Stimulated activated CD4-positive, alpha-beta T cell treated with anti-CD3 and anti-CD28 coated beads, Interleukin-4, amount 100 ng/mL, for 4 hours (primary cell): ENCODE data around the gene PABPC1L2A.
"Not testable (repeated sequence)": the region's sequence is repeated elsewhere in the genome, so short reads cannot be mapped to it uniquely, and the experiment has no call there.

Source experiments
- DNase-seq, 2 experiments: peaks; one replicate each; pipeline ENCODE4 v3.0.0-alpha.2; 2020

PABPC1L2A gene

GRCh38 chrX:73079024-73079562, at the start of gene PABPC1L2A:
PABPC1L2A (minus strand) TSS chrX:73079512; CDS start chrX:73079386, 126 bp downstream.
- not testable (repeated sequence) for DNase-seq

DNA sequence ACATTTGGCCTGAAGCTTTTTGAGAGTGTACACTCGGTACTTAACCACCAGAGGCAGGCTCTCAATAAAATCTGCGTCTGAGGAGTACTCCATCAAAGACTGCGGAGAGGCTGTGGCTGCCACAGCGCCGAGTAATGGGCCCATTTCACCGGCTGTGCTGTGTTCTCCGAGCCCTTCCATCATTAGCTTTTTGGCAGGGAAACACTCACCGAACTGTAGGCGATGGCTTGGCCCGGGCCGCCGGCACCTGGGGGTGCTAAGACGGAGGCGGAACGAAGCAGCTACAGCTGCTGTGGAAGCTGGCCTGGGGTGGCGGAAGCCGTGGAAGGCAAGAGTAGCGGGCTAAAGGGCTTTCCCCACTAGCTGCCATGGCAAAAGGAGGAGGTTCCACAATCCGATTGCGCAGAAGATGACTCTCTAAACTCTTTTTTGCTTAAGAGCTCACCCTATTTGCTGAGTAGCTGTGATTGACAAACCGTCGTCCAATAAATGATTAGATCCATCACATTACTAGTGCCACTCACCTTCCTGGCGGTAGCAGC, 48.5 kb upstream of the PABPC1L2A start:
- DNase-seq: no peak

GRCh38 chrX:73126240-73126639, 46.9 kb upstream of the PABPC1L2A start:
- DNase-seq: no peak

DNA sequence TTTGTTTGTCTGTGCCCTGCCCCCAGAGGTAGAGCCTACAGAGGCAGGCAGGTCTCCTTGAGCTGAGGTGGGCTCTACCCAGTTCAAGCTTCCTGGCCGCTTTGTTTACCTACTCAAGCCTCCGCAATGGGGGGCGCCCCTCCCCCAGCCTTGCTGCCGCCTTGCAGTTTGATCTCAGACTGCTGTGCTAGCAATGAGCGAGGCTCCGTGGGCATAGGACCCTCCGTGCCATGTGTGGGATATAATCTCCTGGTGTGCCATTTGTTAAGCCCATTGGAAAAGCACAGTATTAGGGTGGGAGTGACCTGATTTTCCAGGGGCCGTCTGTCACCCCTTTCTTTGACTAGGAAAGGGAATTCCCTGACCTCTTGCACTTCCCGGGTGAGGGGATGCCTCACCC, 20.2 kb upstream of the PABPC1L2A start:
- DNase-seq: not testable (repeated sequence)

- DNase-seq: peak in 1 of 2 experiments; percentile 3
These were observed 7.5 kb upstream of the PABPC1L2A start for GRCh38 chrX:73086766-73087165.

- not testable (repeated sequence) for DNase-seq
These were observed 572 bp upstream of the PABPC1L2A start for GRCh38 chrX:73079884-73080283.

- not testable (repeated sequence) for DNase-seq
These were observed 715 bp downstream of the PABPC1L2A start for GRCh38 chrX:73078597-73078996.

GRCh38 chrX:73076838-73077237, 2.5 kb downstream of the PABPC1L2A start:
- DNase-seq: no peak

- DNase-seq: no peak
These were observed 9.8 kb downstream of the PABPC1L2A start for GRCh38 chrX:73069365-73070035.

- no peak for DNase-seq
These were observed 10.6 kb downstream of the PABPC1L2A start for GRCh38 chrX:73068467-73069364.

DNA sequence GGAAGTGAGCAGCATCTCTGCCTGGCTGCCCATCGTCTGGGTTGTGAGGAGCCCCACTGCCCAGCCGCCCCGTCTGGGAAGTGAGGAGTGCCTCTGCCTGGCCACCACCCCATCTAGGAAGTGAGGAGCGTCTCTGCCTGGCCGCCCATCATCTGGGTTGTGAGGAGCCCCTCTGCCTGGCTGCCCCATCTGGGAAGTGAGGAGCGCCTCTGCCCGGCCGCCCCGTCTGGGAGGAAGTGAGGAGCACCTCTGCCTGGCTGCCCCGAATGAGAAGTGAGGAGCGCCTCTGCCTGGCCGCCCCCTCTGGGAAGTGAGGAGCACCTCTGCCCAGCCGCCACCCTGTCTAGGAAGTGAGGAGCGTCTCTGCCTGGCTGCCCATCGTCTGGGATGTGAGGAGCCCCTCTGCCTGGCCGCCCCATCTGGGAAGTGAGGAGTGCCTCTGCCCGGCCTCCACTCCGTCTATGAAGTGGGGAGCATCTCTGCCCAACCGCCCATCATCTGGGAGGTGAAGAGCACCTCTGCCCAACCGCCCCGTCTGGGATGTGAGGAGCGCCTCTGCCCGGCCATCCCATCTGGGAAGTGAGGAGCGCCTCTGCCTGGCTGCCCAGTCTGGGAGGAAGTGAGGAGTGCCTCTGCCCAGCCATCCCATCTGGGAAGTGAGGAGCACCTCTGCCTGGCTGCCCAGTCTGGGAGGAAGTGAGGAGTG, 11.4 kb downstream of the PABPC1L2A start:
- DNase-seq: not testable (repeated sequence)

DNA sequence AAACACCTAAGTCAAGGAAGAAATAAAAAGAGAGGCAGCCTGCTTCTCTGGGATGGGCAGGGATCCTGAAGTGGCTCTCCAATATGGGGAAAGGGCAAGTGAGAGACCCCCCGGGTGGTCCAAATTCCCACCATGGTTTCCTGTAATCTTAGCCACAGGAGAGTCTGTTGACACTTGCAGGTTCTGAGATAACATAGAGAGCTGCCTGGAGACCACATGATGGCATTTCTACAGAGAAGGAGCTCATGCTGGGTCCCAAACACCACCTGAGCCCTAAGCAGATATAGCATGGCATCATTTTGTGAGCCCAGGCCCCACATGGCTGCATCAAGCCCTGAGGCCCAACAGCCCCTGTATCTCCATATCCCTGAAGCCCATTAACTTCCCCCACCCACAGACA, 50.4 kb downstream of the PABPC1L2A start:
- no peak for DNase-seq
